ENCODE data around the gene GAGE10.

GAGE10 gene

DNA sequence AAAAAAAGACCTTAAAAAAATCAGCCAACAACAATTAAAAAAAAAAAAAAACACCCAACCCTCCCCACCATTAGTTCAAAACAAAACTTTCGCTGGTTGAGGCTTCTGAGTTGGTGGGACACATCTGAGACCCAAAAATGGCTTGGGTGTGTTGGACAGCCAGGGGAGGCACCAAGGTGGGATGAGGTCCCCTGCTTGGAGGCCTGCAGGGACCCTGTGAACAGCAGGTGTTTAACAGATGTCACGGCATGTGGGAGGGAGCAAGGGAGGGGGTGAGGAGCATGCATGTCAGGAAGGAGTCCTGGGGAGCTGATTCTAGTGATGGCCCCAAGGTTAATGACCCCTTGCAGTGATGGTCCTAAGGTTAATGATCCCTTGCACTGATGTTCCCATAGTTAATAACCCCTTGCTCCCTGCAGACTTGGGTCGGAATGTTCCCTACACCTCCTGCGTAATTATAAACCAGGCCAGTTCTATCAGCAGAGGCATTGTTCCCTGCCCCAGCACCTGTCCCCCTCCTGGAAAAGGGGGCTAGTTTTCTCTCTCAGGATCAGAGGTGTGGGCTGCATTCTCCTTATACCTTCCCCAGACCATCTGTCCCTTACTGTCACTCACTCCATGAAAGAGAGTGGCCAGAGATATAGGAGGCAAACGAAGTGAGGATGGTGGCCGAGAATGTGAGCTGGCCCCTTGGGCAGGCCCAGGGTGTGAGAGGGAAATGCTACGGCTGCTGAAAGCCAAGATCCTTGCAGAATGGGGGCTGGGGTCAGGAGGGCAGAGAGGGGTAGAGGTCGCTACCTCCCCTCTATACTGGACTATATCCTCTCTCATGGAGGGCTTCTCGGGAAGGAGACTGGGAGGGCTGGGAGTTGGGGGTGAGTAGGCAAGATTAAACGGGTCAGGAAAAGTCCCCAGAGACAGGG lies 36.7 kb upstream of the GAGE10 start:
- no peak for DNase-seq
- no peaks in the 10 kb centered on the region for H3K9me3 ChIP-seq

GRCh38 chrX:49268702-49269009 lies 34.8 kb upstream of the GAGE10 start:
- H3K36me3 ChIP-seq, result no peaks in the 10 kb centered on the region
- no peak for TF ChIP-seq CTCF (IDR thresholded peaks at IDR 0.05; ENCODE audit: low read depth, low read length)
- H3K4me3 ChIP-seq (ENCODE audit: low read depth, low read length), result peak overlapping the region; percentile 63
- no peaks in the 10 kb centered on the region for H3K27me3 ChIP-seq
- no peaks in the 10 kb centered on the region for H3K4me1 ChIP-seq
- no peak for DNase-seq
- no peaks in the 10 kb centered on the region for H3K9me3 ChIP-seq

More for the DNA sequence above, 36.7 kb upstream of the GAGE10 start:
- Histone ChIP-seq H3K4me3 (ENCODE audit: low read depth, low read length) (no peak overlapping the region), H3K27me3 (no peaks in the 10 kb centered on the region), H3K4me1 (no peaks in the 10 kb centered on the region), H3K36me3 (no peaks in the 10 kb centered on the region)
- TF ChIP-seq CTCF (IDR thresholded peaks at IDR 0.05; ENCODE audit: low read depth, low read length), result no peak

DNA sequence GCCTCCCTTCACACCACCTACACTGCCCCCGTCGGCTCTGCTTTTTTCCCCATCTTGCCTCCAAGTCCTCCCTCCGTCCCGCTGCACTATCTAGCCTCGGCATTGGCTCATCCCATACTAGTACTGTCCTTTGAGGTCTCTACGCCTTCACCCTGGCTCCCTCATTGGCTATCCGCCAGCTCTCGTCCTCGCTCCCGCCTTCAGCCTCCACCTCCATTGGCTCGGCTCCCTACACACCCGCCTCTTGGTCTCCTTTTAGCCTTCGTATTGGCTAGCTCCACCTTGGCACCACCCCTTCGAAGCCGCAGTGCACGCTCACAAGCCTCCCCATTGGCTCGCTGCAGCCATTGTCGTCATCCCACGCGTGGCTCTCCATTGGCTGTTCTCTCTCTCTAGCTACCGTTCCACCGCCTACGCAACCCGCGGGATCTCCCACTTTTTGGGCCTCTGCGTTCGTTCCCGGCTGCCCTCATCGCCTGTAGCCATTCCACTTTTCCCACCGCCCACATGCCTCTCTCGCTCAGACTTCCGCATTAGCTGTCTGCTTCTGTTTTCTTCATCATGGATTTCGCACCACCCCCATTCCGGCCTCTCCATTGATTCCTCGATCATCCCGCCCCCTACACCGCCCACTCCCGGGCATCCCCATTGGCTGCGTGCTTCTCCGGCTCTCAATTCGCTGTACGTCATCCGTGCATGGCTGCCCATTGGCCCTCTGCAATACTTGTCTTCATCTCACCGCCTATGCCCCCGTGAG lies 34.3 kb upstream of the GAGE10 start:
- DNase-seq, result peak; percentile 95
- H3K27me3 ChIP-seq, result no peaks in the 10 kb centered on the region
- no peaks in the 10 kb centered on the region for H3K4me1 ChIP-seq
- no peaks in the 10 kb centered on the region for H3K36me3 ChIP-seq
- TF ChIP-seq CTCF (IDR thresholded peaks at IDR 0.05; ENCODE audit: low read depth, low read length), result no peak
- peak overlapping the region; percentile 68 for H3K4me3 ChIP-seq (ENCODE audit: low read depth, low read length)
- no peaks in the 10 kb centered on the region for H3K9me3 ChIP-seq

GRCh38 chrX:49269767-49270248 lies 33.6 kb upstream of the GAGE10 start, which contains the start of gene PPP1R3F:
Gene PPP1R3F, plus strand, starts transcription at chrX:49269793. Its CDS starts 77 bp downstream, at chrX:49269870.
- Histone ChIP-seq H3K36me3 (no peaks in the 10 kb centered on the region), H3K9me3 (no peaks in the 10 kb centered on the region), H3K4me3 (ENCODE audit: low read depth, low read length) (peak within 1 kb of the TSS; percentile 68), H3K27me3 (no peaks in the 10 kb centered on the region), H3K4me1 (no peaks in the 10 kb centered on the region)
- DNase-seq, result no peak
- TF ChIP-seq CTCF (IDR thresholded peaks at IDR 0.05; ENCODE audit: low read depth, low read length), result no peak

DNA sequence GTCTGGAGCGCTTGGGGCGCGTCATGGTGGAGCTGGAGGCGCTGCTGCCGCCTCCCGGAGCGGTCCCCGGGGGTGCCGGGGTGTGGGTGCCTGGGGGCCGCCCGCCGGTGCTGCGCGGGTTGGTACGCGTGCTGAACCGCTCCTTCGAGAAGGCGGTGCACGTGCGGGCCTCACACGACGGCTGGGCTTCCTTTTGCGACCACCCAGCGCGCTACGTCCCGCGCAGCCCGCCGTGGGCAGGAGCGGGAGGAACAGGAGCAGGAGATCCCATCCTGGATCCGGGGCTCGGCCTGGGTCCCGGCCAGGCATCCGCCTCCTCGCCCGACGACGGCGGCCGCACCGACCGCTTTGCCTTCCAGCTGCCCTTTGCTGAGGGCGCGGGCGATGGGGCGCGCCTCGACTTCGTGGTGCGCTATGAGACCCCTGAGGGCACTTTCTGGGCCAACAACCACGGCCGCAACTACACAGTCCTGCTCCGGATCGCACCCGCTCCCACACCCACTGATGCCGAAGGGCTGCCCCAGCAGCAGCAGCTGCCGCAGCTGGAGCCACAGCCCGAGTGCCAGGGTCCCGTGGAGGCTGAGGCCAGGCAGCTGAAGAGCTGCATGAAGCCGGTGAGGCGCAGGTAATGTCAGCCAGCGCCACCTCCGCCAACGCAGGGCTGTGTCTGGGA lies 33.1 kb upstream of the GAGE10 start:
- Histone ChIP-seq H3K4me1 (no peaks in the 10 kb centered on the region), H3K4me3 (ENCODE audit: low read depth, low read length) (peak overlapping the region; percentile 57), H3K36me3 (no peaks in the 10 kb centered on the region), H3K9me3 (no peaks in the 10 kb centered on the region), H3K27me3 (no peaks in the 10 kb centered on the region)
- TF ChIP-seq CTCF (IDR thresholded peaks at IDR 0.05; ENCODE audit: low read depth, low read length), result no peak
- DNase-seq, result no peak

All from BE2C (cell line).